ENCODE data around the gene PSMC3. TPM values are rescaled to one million over a fixed set of nuclear protein-coding genes. Genes with fewer than 3 reads are reported as not detected.

Gene PSMC3
- total RNA-seq, 1 experiment from 2014 or later: 275 TPM

GRCh38 chr11:47380078-47380477 is 46.2 kb downstream of the PSMC3 start:
- Histone ChIP-seq H3K79me2 (ENCODE audit: low read length) (no peaks in the 10 kb centered on the region), H3K4me3 (ENCODE audit: low read length) (no peak overlapping the region), H3K27me3 (ENCODE audit: low read length) (no peaks in the 10 kb centered on the region), H4K20me1 (ENCODE audit: low read length) (no peaks in the 10 kb centered on the region), H3K36me3 (ENCODE audit: low read depth, low read length) (no peaks in the 10 kb centered on the region), H2AFZ (ENCODE audit: low read length) (no peak overlapping the region), H3K4me1 (ENCODE audit: insufficient read depth, low read length) (no peaks in the 10 kb centered on the region), H3K4me2 (ENCODE audit: low read length) (no peak overlapping the region), H3K9ac (ENCODE audit: low read length) (no peak overlapping the region), H3K9me3 (ENCODE audit: low read length) (no peaks in the 10 kb centered on the region), H3F3A (ENCODE audit: low read length, unreplicated experiment) (no peaks in the 10 kb centered on the region), H3K9me2 (replicated peaks; ENCODE audit: low read length) (no peaks in the 10 kb centered on the region), H3K27ac (ENCODE audit: low read length) (no peak overlapping the region)
- ChIA-PET CTCF (no interaction called here), POLR2A (ENCODE audit: unreplicated experiment) (no interaction called here)
- ATAC-seq: no peak
- intact Hi-C loops (cut with micrococcal nuclease): no loop called here
- TF ChIP-seq EZH2 (IDR thresholded peaks at IDR 0.05; ENCODE audit: low read length, unreplicated experiment) (no peak), CTCF (conservative IDR thresholded peaks at IDR 0.05; ENCODE audit: low read depth, low read length) (no peak), EZH2phosphoT487 (IDR thresholded peaks at IDR 0.05; ENCODE audit: borderline replicate concordance, low read length) (no peak)
- DNase-seq: no peak
- no TSS peak for BruUV-seq (replicated peaks)

GRCh38 chr11:47379317-47379716 is 46.9 kb downstream of the PSMC3 start:
- POLR2A ChIA-PET (ENCODE audit: unreplicated experiment): no interaction called here
- intact Hi-C loops (cut with micrococcal nuclease): no loop called here
- Histone ChIP-seq H3K4me2 (ENCODE audit: low read length) (no peak overlapping the region), H2AFZ (ENCODE audit: low read length) (no peak overlapping the region), H3K36me3 (ENCODE audit: low read depth, low read length) (no peaks in the 10 kb centered on the region), H3K79me2 (ENCODE audit: low read length) (no peaks in the 10 kb centered on the region), H3K9me3 (ENCODE audit: low read length) (no peaks in the 10 kb centered on the region), H3K9ac (ENCODE audit: low read length) (no peak overlapping the region), H4K20me1 (ENCODE audit: low read length) (no peaks in the 10 kb centered on the region), H3K27me3 (ENCODE audit: low read length) (no peaks in the 10 kb centered on the region), H3K9me2 (replicated peaks; ENCODE audit: low read length) (no peaks in the 10 kb centered on the region), H3K27ac (ENCODE audit: low read length) (no peak overlapping the region), H3F3A (ENCODE audit: low read length, unreplicated experiment) (no peaks in the 10 kb centered on the region), H3K4me1 (ENCODE audit: insufficient read depth, low read length) (peaks cover 5% of the 10 kb centered on the region; the same call in 1 of the 2 replicates), H3K4me3 (ENCODE audit: low read length) (no peak overlapping the region)
- ATAC-seq (no peak), DNase-seq (no peak)
- no peak for TF ChIP-seq EZH2phosphoT487 (IDR thresholded peaks at IDR 0.05; ENCODE audit: borderline replicate concordance, low read length)
- no peak for TF ChIP-seq EZH2 (IDR thresholded peaks at IDR 0.05; ENCODE audit: low read length, unreplicated experiment)
- BruUV-seq (replicated peaks): no TSS peak
- CTCF ChIA-PET: no interaction called here

- POLR2A ChIA-PET (ENCODE audit: unreplicated experiment): no interaction called here
- Histone ChIP-seq H3K9ac (ENCODE audit: low read length) (no peak overlapping the region), H3K4me3 (ENCODE audit: low read length) (no peak overlapping the region), H3K79me2 (ENCODE audit: low read length) (no peaks in the 10 kb centered on the region), H3K9me2 (replicated peaks; ENCODE audit: low read length) (no peaks in the 10 kb centered on the region), H3K4me1 (ENCODE audit: insufficient read depth, low read length) (peaks cover 9% of the 10 kb centered on the region; the same call in 1 of the 2 replicates), H3K36me3 (ENCODE audit: low read depth, low read length) (no peaks in the 10 kb centered on the region), H3F3A (ENCODE audit: low read length, unreplicated experiment) (no peaks in the 10 kb centered on the region), H4K20me1 (ENCODE audit: low read length) (no peaks in the 10 kb centered on the region), H3K4me2 (ENCODE audit: low read length) (no peak overlapping the region), H3K27ac (ENCODE audit: low read length) (no peak overlapping the region), H2AFZ (ENCODE audit: low read length) (no peak overlapping the region), H3K27me3 (ENCODE audit: low read length) (no peaks in the 10 kb centered on the region), H3K9me3 (ENCODE audit: low read length) (no peaks in the 10 kb centered on the region)
- ATAC-seq: no peak
- no TSS peak for BruUV-seq (replicated peaks)
- CTCF ChIA-PET: no interaction called here
- no peak for TF ChIP-seq EZH2 (IDR thresholded peaks at IDR 0.05; ENCODE audit: low read length, unreplicated experiment)
- no peak for TF ChIP-seq CTCF (conservative IDR thresholded peaks at IDR 0.05; ENCODE audit: low read depth, low read length)
- TF ChIP-seq EZH2phosphoT487 (IDR thresholded peaks at IDR 0.05; ENCODE audit: borderline replicate concordance, low read length): no peak
- intact Hi-C loops (cut with micrococcal nuclease): no loop called here
- DNase-seq: no peak
Observed at GRCh38 chr11:47378836-47379170, 47.4 kb downstream of the PSMC3 start.
